Measurements from ENCODE around the gene VSIG10.
"Not testable (repeated sequence)": the region's sequence is repeated elsewhere in the genome, so short reads cannot be mapped to it uniquely, and the experiment has no call there.

The VSIG10 gene

DNA sequence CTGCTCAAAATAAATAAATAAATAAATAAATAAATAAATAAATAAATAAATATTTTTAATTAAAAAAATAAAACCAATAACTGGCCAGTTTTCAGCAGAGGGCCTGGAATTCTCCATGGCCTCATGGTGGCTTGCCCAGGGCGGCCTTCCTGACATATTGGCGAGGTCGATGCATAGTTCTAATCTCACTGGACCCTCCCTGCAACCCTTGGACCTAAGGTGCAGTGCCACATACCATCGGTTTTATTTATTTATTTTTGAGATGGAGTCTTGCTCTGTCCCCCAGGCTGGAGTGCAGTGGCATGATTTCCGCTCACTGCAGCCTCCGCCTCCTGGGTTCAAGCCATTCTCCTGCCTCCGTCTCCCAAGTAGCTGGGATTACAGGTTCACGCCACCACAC is 3.9 kb upstream of the VSIG10 start:
- no peak for DNase-seq

GRCh38 chr12:118107011-118107410 is 3.2 kb upstream of the VSIG10 start:
- no peak for DNase-seq

GRCh38 chr12:118103201-118103600 is 610 bp downstream of the VSIG10 start:
- no peak for DNase-seq

GRCh38 chr12:118102609-118103008 is 1.2 kb downstream of the VSIG10 start:
- no peak for DNase-seq

DNA sequence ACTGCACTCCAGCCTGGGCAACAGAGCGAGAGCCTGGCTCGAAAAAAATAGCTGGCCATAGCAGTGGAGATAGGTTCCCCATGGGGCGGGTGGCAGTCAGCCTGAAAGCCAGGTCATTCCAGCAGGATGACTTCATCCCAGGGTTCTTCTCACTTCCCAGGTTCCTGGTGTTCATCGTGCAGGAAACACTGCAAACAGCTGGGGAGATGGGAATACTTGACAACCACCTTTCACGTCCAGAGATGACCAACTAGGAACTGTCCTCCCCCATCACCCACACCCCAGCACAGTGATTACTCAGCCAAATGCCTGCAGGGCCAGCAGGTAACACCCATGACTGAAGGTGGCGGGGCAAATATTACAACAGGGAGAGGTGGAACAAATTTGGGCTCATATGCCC is 1.7 kb downstream of the VSIG10 start:
- DNase-seq, result no peak

DNA sequence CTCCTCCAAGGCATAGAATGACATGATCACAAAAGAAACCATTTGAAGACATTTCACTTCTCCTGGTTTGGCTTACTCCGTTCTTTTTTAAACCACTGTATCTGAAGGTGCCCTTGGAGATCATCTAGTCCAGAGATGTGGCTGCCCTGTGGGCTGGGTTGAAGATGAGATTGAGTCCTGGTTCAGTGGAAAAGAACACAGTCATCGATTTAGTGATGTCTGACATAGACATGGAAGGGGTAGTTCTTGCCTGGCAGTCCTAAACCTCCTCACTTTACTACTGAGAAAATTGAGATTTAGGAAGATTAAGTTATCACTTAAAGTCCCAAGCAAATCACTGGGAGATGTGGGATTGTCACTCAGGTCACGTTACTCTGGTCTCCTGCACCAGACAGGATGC is 2.8 kb downstream of the VSIG10 start:
- DNase-seq, result no peak

- DNase-seq, result no peak
Measured at GRCh38 chr12:118098911-118099671, 4.7 kb downstream of the VSIG10 start.

DNA sequence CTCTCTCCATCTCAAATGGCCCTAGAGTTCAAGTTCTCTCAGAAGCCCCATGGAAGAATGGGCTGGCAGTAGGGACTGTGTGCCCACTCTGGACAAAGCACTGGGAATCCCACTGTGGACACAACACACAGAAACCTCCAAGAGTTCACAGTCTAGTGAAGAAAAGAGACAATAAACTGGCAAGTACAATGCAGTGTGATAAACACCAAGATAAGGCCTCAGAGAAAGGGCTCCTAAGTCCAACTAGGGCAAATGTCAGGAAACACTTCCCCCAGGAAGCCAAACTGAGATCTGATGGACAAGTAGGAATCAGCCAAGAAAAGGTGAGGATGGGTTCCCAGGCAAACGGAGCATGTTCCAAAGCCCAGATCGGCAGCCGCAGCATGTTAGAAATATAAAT is 5.4 kb downstream of the VSIG10 start:
- DNase-seq, result no peak

DNA sequence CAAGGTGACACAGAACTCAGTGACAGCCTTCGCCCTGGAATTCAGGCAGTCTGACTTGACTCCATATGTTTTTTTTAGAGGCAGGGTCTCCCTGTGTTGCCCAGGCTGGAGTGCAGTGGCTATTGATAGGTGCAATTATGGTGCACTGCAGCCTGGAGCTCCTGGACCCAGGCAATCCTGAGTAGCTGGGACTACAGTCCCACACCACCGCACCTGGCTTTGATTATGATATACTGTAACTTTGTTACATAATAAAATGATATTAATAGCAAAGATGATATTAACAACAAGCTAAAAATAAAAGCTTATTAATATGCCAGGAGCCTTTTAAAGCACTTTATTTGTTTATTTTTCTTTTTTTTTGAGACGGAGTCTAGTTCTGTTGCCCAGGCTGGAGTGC is 9.8 kb downstream of the VSIG10 start:
- no peak for DNase-seq

GRCh38 chr12:118089782-118090181 is 14.0 kb downstream of the VSIG10 start:
- no peak for DNase-seq

GRCh38 chr12:118082161-118082560 is 21.6 kb downstream of the VSIG10 start:
- no peak for DNase-seq

DNA sequence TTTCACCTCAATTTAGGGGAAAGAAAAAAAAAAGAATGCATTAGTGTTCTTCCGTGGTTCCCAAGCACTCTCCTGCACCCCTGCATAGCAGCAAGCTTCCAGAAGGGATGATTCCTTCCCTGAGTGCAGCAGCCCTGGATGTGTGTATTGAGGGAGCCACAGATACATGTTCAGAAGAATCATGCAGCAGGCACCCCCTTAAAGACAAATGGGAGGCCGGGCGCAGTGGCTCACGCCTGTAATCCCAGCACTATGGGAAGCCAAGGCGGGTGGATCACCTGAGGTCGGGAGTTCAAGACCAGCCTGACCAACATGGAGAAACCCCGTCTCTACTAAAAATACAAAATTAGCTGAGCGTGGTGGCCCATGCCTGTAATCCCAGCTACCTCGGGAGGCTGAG is 22.3 kb downstream of the VSIG10 start:
- DNase-seq, result not testable (repeated sequence)

DNA sequence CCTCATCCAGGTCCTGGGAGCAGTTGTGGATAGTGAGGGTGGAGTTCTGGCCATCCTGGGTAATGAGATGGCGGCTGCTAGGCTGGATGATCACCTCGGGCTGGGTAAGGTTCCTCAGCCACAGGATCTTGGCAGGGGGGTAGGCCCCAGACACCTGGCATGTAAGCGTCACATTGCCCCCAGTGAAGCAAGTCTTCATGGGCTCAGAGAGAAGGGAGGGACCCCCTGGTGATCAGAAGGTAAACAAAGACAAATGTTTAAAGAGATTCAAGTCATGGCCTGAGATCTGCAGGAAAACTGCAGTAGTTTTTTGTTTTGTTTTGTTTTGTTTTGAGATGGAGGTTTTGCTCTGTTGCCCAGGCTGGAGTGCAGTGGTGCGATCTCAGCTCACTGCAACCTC is 30.0 kb downstream of the VSIG10 start:
- DNase-seq, result no peak

DNA sequence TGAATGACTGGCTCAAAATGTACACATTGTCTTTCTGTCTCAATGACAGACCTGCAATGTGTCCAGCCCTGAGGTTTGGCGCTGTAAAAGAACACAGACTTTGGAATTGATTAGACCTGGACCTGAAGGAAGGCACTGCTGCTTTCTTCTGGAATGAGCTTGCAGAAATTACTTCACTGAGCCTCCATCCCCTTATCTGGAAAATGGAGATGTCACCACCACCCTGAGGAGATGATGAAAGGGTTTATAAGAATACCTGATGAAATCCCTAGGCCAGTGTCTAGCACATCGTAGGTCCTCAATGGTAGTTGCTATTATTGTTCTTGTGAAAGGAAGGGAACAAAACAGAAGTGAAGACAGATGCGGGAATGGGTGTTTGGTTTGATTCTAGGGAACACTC is 33.2 kb downstream of the VSIG10 start:
- DNase-seq, result no peak

DNA sequence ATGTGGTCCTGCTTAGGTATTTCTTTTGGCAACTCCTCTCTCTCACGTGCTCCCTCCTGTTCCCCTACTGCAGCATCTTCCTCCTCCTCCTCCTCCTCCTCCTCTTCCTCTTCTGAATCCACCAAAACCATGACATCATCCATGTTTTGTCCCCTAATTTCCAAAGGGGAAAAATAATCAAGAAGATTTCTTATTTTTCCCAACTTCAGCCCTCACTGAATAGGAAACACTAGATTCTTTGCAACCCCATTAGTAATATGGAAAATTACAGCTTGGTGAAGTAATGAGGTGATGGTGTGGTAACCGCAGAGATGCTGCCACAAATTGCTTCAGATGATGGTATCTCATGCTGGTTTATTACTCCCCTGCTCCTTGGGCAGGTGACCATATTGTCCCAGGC is 35.4 kb downstream of the VSIG10 start:
- DNase-seq, result no peak

GRCh38 chr12:118065380-118065779 is 38.4 kb downstream of the VSIG10 start:
- no peak for DNase-seq

DNA sequence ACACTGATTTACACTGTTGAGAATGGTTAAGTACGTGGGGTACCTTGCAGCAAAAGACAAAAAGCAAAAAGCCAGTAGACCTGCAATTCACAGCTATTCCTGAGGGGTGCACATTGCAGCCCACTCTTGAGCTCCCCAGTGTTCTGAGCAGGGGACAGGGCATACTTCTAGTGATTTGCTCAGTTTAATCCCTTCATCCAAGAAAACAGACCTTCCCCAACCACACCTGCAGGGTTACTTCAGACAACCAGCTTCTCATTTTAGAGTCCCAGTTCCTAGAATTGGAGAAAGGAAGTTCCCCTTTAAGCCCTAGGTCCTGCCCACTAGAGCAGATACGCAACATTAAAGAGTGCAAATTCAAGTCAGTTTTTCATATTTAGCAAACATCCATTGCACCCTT is 39.2 kb downstream of the VSIG10 start:
- no peak for DNase-seq

- DNase-seq, result no peak
Measured at GRCh38 chr12:118063576-118064391, 40.0 kb downstream of the VSIG10 start.

DNA sequence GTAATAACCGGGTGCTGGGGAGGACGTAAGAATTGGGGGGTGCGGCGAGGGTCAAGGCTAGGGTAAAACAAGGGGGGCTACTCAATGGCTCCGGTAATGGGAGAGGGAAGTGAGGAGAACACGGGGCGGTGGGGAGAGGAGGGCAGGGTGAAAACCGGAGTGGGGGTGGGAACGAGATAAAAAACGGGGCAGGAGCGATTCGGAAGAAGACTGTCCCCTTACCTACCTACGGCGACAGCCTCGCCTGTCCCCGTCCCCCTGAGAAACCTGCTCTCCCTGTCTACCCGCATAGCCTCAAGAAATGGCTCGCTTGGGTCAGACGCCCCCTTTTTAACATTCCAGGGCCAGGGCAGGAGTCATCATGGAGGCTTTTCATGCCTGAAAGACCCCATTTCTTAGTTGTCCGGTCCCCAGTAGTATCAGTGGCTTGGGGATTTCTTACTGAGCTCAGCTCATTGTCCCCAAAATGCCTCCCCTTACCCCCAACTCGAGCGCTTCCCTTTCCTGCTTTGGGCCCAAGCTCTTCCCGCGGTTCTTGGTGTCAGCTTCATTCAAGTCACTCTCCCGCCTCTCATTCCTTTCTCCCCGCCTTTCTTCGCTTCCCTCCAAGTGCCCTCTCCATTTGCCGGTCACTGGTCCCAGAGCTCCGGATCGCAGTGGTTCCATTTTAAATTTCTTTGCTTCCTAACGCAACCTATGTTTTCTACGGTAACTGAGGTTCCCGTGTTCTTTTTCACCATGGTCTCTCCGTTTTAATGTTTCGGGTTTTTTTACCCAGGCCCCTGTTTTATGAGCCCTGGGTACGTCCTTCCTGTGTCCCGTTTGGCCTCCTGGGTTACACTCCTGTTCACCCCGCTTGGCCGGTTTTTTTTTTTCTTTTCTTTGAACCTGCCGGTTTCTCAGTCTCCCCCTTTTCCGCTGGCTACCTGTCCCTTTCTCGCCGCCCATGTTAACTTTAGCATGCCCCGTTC is 41.7 kb downstream of the VSIG10 start:
- no peak for DNase-seq

DNA sequence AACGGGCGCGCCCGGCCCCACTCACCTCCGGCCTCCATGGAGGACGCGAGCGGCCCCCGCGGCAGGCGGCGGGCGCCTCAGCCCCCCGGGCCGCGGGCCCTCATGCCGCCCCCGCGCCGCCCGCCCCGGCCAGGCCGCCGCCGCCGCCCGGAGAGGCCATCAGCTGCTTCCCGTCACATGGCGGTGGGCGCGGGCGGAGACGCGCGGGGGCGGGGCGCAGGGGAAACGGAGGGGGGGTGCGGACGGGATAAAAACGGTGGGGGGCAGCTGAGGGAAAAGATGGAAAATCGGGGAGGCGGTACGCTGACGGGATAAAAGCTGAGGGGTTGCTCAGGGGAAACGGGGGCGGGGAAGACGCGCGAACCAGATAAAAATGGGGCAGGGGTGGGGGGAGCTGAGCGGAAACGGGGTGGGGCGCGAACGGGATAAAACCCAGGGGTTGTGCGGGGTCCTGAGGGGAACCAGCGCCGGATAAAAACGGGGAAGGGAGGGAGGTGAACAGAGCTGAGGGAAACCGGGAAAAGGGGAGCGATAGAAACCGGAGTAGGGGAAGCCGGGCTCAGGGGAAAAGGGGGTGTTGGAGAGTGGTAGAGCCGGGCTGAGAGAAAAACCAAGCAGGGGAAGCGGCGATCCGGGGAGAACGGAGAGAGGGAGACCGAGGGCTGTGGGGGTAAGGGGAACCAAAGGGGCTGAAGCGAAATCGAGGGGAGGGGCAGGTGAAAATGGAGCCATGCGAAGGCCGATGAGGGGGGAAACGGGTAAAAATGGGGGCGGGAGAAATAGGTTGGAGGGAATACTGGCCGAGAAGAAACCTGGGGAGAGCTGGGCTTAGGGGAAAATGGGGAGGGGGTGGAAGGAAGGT is 42.6 kb downstream of the VSIG10 start, which contains the start of gene WSB2:
Gene WSB2 (minus strand): TSS at position 169 of the 862 bp plus-strand sequence. CDS start 131 bp downstream, at position 38.
- DNase-seq, result peak; percentile 29

DNA sequence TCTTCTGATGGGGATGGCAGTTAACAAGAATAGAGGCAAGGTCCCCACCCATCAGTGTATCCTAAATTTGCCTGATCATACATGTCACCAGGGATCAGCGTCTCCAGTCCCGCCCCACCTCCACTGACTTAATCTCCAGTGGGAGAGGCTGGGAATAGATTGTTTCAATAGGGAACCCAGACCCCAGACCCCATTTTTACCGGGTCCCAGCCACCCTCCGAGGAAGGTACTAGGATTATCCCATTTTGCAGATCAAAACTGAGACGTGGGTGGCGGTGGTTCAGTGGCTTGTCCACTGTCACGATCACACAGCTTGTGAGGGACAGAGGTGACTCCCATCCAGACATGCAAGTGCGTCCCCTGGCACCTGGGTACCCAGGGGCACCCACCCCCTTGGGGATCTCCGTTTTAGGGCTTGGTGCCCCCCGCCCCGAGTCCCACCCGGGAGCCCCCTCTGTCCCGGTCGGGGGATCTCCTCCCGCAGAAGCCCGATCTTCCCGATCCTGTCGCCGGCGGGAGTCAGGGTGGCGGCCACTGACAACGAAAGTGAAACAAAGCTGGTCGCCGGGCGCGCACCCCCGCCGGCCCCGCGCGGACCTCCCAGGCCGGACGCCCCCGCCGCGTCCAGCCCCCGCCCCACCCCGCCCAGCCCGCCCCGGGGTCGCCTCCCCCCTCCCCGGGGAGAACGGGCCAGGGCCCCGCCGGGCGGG is 43.4 kb downstream of the VSIG10 start:
- DNase-seq, result no peak

Measured in amniotic stem cell (primary cell).